Ureter (tissue), 1 donor: ENCODE results near the gene VGF. TPM values are rescaled to one million over a fixed set of nuclear protein-coding genes. Genes with fewer than 3 reads are reported as not detected.
"Not testable (repeated sequence)": the region's sequence is repeated elsewhere in the genome, so short reads cannot be mapped to it uniquely, and the experiment has no call there.

Experiments used
- DNase-seq: peaks from one replicate; pipeline ENCODE4 v3.0.0-alpha.2; 2020; ENCODE audit warnings: low spot score
- total RNA-seq: library from RNA; stranded (reverse); gene quantifications from one replicate; pipeline ENCODE4 v1.2.4, GENCODE V29; 2023
- donor health status: DM: yes; HTN: yes; CAD: no.

VGF gene
- total RNA-seq, 1 donor from 2014 or later, result not detected

DNA sequence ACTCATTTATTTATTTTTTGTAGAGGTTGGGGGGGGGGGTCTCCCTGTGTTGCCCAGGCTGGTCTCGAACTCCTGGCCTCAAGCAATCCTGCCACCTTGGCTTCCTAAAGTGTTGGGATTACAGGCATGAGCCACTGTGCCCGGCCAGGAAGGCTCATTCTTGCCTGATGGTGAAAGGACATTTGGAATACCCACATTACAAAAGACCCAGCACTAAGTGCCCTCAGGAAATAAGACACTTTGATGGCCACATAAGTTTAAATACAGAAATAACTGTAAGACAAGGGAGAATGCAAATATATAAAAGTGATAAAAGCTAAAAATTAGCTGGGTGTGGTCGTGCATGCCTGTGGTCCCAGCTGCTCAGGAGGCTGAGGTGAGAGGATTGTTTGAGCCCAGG lies 46.5 kb downstream of the VGF start:
- no peak for DNase-seq

DNA sequence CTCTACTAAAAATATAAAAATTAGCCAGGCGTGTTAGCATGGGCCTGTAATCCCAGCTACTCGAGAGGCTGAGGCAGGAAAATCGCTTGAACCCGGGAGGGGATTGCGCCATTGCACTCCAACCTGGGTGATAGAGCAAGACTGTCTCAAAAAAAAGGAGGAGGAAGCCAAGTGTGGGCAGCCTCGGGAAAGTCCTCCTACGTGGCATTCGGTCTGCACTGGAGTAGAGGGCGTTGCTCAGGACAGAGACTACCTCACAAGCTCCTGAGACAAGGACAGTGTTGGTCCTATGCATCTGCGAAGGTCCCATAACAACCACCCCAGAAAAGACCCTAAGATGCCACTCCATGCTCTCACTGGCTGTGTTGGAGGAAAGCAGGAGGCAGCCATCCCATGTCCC lies 48.5 kb downstream of the VGF start:
- DNase-seq, result no peak

DNA sequence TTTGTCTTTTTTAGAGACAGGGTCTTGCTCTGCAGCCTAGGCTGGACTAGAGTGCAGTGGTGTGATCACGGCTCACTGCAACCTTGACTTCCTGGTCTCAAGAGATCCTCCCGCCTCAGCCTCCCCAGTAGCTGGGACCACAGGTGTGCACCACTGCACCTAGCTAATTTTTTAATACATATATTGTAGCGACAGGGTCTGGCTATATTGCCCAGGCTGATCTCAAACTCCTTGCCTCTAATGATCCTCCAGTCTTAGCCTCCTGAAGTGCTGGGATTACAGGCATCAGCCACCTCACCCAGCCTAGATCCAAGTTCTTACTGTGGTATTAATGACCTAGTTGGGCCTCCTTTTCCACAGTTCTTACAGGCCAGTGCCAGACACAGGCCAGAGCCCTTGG lies 50.2 kb downstream of the VGF start:
- DNase-seq, result no peak

- DNase-seq, result no peak
These were observed 50.9 kb downstream of the VGF start for GRCh38 chr7:101114492-101114891.

DNA sequence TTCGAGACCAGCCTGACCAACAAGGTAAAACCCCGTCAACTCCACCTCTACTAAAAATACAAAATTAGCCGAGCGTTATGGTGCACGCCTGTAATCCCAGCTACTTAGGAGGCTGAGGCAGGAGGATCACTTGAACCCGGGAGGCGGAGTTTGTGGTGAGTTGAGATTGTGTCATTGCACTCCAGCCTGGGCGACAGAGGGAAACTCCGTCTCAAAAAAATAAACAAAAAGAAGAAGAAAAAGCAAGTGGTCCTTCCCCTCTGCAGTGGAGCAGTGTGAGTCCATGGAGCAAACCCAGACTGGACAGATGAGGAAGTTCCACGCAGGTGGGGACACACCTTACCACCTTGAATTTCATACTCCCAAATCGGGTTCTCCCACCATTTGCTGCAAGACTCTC lies 51.5 kb downstream of the VGF start:
- no peak for DNase-seq

GRCh38 chr7:101113140-101113539 lies 52.2 kb downstream of the VGF start:
- not testable (repeated sequence) for DNase-seq

Other genes starting within 250 kb of the VGF start
- gene MUC3A, start 216.0 kb downstream of the VGF start, total RNA-seq, result 2.1 TPM
- 2.1 TPM for gene MUC12, start 196.0 kb downstream of the VGF start, total RNA-seq
- not detected for gene MUC17, start 145.5 kb downstream of the VGF start, total RNA-seq
- gene TRIM56, start 80.1 kb downstream of the VGF start, total RNA-seq, result 57.3 TPM
- gene SERPINE1, start 38.5 kb downstream of the VGF start, total RNA-seq, result 4.3 TPM
- 50.5 TPM for gene AP1S1, start 11.1 kb downstream of the VGF start, total RNA-seq
- not detected for gene NAT16, start 14.7 kb upstream of the VGF start, total RNA-seq
- gene MOGAT3, start 35.5 kb upstream of the VGF start, total RNA-seq, result not detected
- 50.9 TPM for gene PLOD3, start 52.0 kb upstream of the VGF start, total RNA-seq
- gene ZNHIT1, start 52.6 kb upstream of the VGF start, total RNA-seq, result 57.1 TPM
- 11.3 TPM for gene CLDN15, start 72.2 kb upstream of the VGF start, total RNA-seq
- gene FIS1, start 79.5 kb upstream of the VGF start, total RNA-seq, result 159 TPM
- 25.5 TPM for gene IFT22, start 156.2 kb upstream of the VGF start, total RNA-seq
- gene COL26A1, start 197.3 kb upstream of the VGF start, total RNA-seq, result not detected